GM19035 (cell line): ENCODE results near the gene ZSCAN10.

ENCODE experiments used
- ATAC-seq: cut with Tn5 transposase; IDR thresholded peaks from one replicate; pipeline ENCODE4 v1.9.1; 2021; ENCODE audit not compliant: unreplicated experiment

ZSCAN10 gene

GRCh38 chr16:3049921-3050481, 49.1 kb downstream of the ZSCAN10 start:
- no peak for ATAC-seq

DNA sequence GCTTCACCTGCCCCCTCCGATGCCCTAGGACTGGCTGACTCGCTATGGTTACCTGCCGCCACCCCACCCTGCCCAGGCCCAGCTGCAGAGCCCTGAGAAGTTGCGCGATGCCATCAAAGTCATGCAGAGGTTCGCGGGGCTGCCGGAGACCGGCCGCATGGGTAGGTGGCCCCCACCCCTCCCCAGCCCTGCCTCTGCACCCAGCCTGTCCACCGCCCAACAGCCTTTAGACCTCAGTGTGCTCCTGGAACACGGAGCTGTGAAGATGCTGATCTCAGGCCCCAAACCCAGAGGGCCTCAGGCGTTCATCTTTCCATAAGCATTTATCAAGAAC, 51.7 kb downstream of the ZSCAN10 start:
- ATAC-seq: no peak

DNA sequence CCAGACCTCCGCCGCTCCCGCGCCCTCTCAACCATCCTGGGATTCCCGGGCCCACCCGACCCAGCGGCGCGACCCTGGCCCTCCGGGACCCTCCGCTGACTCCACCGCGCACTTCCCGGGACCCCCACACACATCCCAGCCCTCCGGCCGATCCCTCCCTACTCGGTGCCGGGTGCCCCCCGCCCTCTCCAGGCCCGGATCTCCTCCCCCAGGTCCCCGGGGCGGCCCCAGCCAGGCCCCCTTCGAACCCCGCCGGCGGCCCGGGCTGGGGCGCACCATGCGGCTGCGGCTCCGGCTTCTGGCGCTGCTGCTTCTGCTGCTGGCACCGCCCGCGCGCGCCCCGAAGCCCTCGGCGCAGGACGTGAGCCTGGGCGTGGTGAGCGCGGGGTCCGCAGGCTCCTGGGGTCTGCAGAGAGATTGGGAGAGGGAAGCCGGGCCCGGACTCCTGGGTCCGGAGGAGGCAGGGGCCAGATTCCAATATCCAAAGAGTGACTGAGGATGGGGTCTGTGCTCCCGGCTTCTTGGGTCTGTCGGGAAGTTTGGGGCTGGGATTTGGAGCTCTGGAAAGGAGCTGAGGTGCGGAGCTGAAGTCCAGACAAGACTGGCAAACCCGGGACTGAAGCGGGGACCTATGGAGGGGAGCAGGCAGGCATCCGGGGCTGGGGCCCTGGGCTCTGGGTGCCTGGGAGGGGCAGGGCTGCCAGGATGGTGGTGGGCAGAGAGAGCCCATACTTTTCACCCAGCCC, 52.3 kb downstream of the ZSCAN10 start:
- ATAC-seq: no peak

DNA sequence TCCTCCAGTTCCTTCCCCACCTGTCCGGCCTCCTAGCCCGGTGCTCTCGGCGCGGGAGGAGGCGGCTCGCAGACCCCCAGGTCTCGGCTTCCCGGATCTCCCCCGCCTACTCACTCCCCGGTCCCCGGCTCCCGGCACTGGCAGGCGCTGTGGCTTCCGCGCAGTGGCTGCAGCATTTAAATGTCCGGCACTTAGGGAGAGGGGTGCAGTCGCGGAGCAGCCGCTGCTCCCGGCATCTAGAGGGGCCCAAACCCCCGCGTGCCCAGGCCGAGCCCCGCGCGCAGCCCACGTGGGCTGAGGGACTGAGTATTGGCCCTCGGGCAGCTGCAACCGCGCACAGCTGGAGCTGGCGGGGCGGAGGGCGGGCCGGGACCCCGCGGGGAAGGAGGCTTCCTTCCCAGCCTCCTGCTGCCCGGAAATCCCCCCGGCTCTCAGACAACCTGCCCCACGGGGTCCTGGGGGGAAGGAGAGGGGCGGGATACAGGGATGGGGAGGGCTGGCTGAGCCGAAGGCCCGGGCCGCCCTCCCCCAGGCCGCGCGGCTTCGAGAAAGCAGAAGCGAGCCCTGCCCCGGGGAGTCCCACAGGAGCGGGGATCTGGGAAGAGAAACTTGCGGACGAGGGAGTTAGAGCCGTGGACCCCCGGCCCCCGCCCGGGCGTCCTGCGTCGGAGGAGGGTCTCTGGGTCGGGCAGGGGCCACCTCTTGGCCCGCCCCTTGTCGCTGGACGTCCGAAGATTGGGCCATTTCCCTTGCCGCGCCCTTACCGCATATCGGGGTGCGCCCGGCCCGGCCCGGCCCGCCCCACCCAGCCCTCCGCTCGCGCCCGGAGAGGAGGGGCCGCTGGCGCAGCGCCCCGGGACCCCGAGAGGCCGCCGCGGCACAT, 53.1 kb downstream of the ZSCAN10 start, which contains the start of gene MMP25:
Gene MMP25, plus strand, starts transcription at position 804 of the 883 bp plus-strand sequence. CDS start 357 bp downstream, outside the sequence.
- no peak for ATAC-seq

DNA sequence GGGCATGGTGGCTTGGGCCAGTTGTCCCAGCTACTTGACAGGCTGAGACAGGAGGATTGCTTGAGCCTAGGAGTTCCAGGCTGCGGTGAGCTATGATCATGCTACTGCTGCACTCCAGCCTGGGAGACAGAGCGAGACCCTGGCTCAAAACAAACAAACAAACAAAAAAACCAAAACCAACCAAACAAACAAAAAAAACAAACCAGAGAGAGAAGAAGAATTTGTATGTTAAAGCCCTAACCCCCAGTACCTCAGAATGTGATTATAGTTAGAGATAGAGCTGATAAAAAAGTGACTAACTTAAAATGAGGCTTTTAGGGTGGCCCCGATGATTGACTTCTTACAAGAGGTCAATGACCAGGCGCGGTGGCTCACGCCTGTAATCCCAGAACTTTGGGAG, 54.4 kb downstream of the ZSCAN10 start:
- ATAC-seq: no peak

GRCh38 chr16:3042376-3042775, 56.7 kb downstream of the ZSCAN10 start:
- no peak for ATAC-seq

DNA sequence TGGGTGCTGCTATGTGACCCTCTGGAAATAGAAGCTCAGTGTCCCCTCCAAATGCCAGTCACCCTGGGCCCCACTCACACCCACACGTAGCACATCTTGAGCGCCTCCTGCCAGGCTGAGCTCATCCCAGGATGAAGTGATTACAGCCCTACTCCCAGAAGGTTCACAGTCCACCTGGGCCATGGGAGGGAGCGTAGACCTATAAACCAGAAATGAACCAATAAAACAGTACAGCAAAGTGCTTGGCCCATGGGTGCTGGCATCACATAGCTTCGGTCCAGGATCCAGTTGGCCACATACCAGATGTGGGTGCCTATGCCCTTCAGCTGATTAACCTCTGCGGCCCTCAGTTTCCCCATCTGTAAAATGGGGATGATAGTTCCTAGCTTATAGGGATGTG, 60.2 kb downstream of the ZSCAN10 start:
- no peak for ATAC-seq
